ENCODE measurements around the gene P2RX3.

Gene P2RX3

GRCh38 chr11:57407010-57407920 lies 69.1 kb downstream of the P2RX3 start:
- no peak overlapping the region for H3K27ac ChIP-seq

GRCh38 chr11:57407941-57408475 lies 69.9 kb downstream of the P2RX3 start:
- H3K27ac ChIP-seq, result no peak overlapping the region
- TF ChIP-seq CTCF (conservative IDR thresholded peaks at IDR 0.05), result no peak
- no peak for TF ChIP-seq ZFX (IDR thresholded peaks at IDR 0.05)

More at GRCh38 chr11:57407010-57407920, 69.1 kb downstream of the P2RX3 start:
- no peak for TF ChIP-seq ZFX (IDR thresholded peaks at IDR 0.05)

- no peak for TF ChIP-seq ZFX (IDR thresholded peaks at IDR 0.05)
- no peak for TF ChIP-seq CTCF (conservative IDR thresholded peaks at IDR 0.05)
- H3K27ac ChIP-seq, result no peak overlapping the region
Observed at GRCh38 chr11:57408771-57409170, 70.6 kb downstream of the P2RX3 start.

- H3K27ac ChIP-seq, result no peak overlapping the region
- TF ChIP-seq ZFX (IDR thresholded peaks at IDR 0.05) (no peak), CTCF (conservative IDR thresholded peaks at IDR 0.05) (no peak)
Observed at GRCh38 chr11:57409321-57410100, 71.4 kb downstream of the P2RX3 start.

GRCh38 chr11:57410287-57410686 lies 72.1 kb downstream of the P2RX3 start:
- H3K27ac ChIP-seq, result no peak overlapping the region
- TF ChIP-seq ZFX (IDR thresholded peaks at IDR 0.05), result no peak
- no peak for TF ChIP-seq CTCF (conservative IDR thresholded peaks at IDR 0.05)

- TF ChIP-seq CTCF (conservative IDR thresholded peaks at IDR 0.05), result no peak
- TF ChIP-seq ZFX (IDR thresholded peaks at IDR 0.05), result no peak
- H3K27ac ChIP-seq, result no peak overlapping the region
Observed at GRCh38 chr11:57413681-57414080, 75.5 kb downstream of the P2RX3 start.

GRCh38 chr11:57414612-57415212 lies 76.6 kb downstream of the P2RX3 start:
- TF ChIP-seq ZFX (IDR thresholded peaks at IDR 0.05) (no peak), CTCF (conservative IDR thresholded peaks at IDR 0.05) (no peak)

More at GRCh38 chr11:57414612-57415212, 76.6 kb downstream of the P2RX3 start:
- no peak overlapping the region for H3K27ac ChIP-seq

All from C4-2B (cell line).